ENCODE results near the gene SHD. TPM values are rescaled to one million over a fixed set of nuclear protein-coding genes. Genes with fewer than 3 reads are reported as not detected.

SHD gene
- total and polyA plus RNA-seq, 2 of the 8 experiments (the other 6 are each of a cell fraction or from before 2014, with no cell fraction given), result 5.8 to 10.7 TPM

GRCh38 chr19:4324228-4324627 lies 45.2 kb downstream of the SHD start (continued):
- TF ChIP-seq CBX8 (IDR thresholded peaks at IDR 0.05; ENCODE audit: borderline replicate concordance, low read depth, low read length), result no peak
